HUES48 (cell line): ENCODE measurements around the gene MYO1C.

Experiments used
- H3K27ac ChIP-seq: one replicate; pipeline ENCODE4 v1.7.0; 2013; ENCODE audit warnings: low read depth, low read length, inconsistent platforms
- H3K27me3 ChIP-seq: 2 replicates; pipeline ENCODE4 v1.6.1; 2013; ENCODE audit warnings: mild to moderate bottlenecking, low read length; ENCODE audit not compliant: control insufficient read depth, insufficient read depth
- H3K36me3 ChIP-seq: 2 replicates; pipeline ENCODE4 v1.6.1; 2013; ENCODE audit warnings: low read length; ENCODE audit not compliant: control insufficient read depth, insufficient read depth
- H3K4me1 ChIP-seq: 2 replicates; pipeline ENCODE4 v1.6.1; 2013; ENCODE audit warnings: mild to moderate bottlenecking, low read length; ENCODE audit not compliant: control insufficient read depth, insufficient read depth
- H3K4me3 ChIP-seq: 2 replicates; pipeline ENCODE4 v1.5.1; 2013; ENCODE audit warnings: mild to moderate bottlenecking, low read depth, low read length
- H3K9ac ChIP-seq: 2 replicates; pipeline ENCODE4 v1.6.1; 2013; ENCODE audit warnings: mild to moderate bottlenecking, low read depth, low read length, moderate library complexity
- H3K9me3 ChIP-seq: 2 replicates; pipeline ENCODE4 v1.6.1; 2013; ENCODE audit warnings: low read length; ENCODE audit not compliant: control insufficient read depth, insufficient read depth

Gene MYO1C

GRCh38 chr17:1482680-1483079, 9.8 kb downstream of the MYO1C start:
- H3K9me3 ChIP-seq = no peaks in the 10 kb centered on the region
- H3K27ac ChIP-seq = no peak overlapping the region
- peaks cover 3% of the 10 kb centered on the region; the same call in 1 of the 2 replicates for H3K4me1 ChIP-seq
- H3K36me3 ChIP-seq = peaks cover 35% of the 10 kb centered on the region
- no peak overlapping the region for H3K9ac ChIP-seq
- no peak overlapping the region for H3K4me3 ChIP-seq
- no peaks in the 10 kb centered on the region for H3K27me3 ChIP-seq

- H3K27me3 ChIP-seq = no peaks in the 10 kb centered on the region
- H3K4me3 ChIP-seq = no peak overlapping the region
- no peak overlapping the region for H3K27ac ChIP-seq
- no peaks in the 10 kb centered on the region for H3K9me3 ChIP-seq
- H3K9ac ChIP-seq = no peak overlapping the region
- H3K4me1 ChIP-seq = peaks cover 3% of the 10 kb centered on the region; the same call in 1 of the 2 replicates
- H3K36me3 ChIP-seq = peaks cover 42% of the 10 kb centered on the region
Observed at GRCh38 chr17:1481736-1482135, 10.8 kb downstream of the MYO1C start.

- Histone ChIP-seq H3K36me3 (peaks cover 48% of the 10 kb centered on the region), H3K27me3 (no peaks in the 10 kb centered on the region)
Observed at GRCh38 chr17:1480747-1481465, 11.6 kb downstream of the MYO1C start.

GRCh38 chr17:1478418-1478817, 14.1 kb downstream of the MYO1C start:
- Histone ChIP-seq H3K27me3 (no peaks in the 10 kb centered on the region), H3K27ac (no peak overlapping the region), H3K9me3 (no peaks in the 10 kb centered on the region), H3K9ac (no peak overlapping the region), H3K4me3 (no peak overlapping the region), H3K36me3 (peaks cover 55% of the 10 kb centered on the region), H3K4me1 (no peaks in the 10 kb centered on the region)

More at GRCh38 chr17:1480747-1481465, 11.6 kb downstream of the MYO1C start:
- no peak overlapping the region for H3K4me3 ChIP-seq
- peaks cover 3% of the 10 kb centered on the region; the same call in 1 of the 2 replicates for H3K4me1 ChIP-seq
- H3K27ac ChIP-seq = no peak overlapping the region
- no peak overlapping the region for H3K9ac ChIP-seq
- H3K9me3 ChIP-seq = no peaks in the 10 kb centered on the region

- H3K36me3 ChIP-seq = peaks cover 42% of the 10 kb centered on the region
- no peaks in the 10 kb centered on the region for H3K27me3 ChIP-seq
- H3K9ac ChIP-seq = no peak overlapping the region
- no peak overlapping the region for H3K27ac ChIP-seq
- H3K9me3 ChIP-seq = no peaks in the 10 kb centered on the region
- no peaks in the 10 kb centered on the region; the same call in 1 of the 2 replicates for H3K4me1 ChIP-seq
- H3K4me3 ChIP-seq = no peak overlapping the region
Observed at GRCh38 chr17:1475321-1475854, 17.1 kb downstream of the MYO1C start.

GRCh38 chr17:1474402-1475189, 17.9 kb downstream of the MYO1C start:
- H3K27ac ChIP-seq = no peak overlapping the region
- peaks cover 41% of the 10 kb centered on the region for H3K36me3 ChIP-seq
- H3K9me3 ChIP-seq = no peaks in the 10 kb centered on the region
- no peak overlapping the region for H3K9ac ChIP-seq
- no peak overlapping the region for H3K4me3 ChIP-seq
- no peaks in the 10 kb centered on the region; the same call in 1 of the 2 replicates for H3K4me1 ChIP-seq
- H3K27me3 ChIP-seq = no peaks in the 10 kb centered on the region

GRCh38 chr17:1473841-1474240, 18.6 kb downstream of the MYO1C start:
- H3K4me3 ChIP-seq = no peak overlapping the region
- peaks cover 40% of the 10 kb centered on the region for H3K36me3 ChIP-seq
- no peaks in the 10 kb centered on the region for H3K9me3 ChIP-seq
- H3K9ac ChIP-seq = no peak overlapping the region
- no peaks in the 10 kb centered on the region; the same call in 1 of the 2 replicates for H3K4me1 ChIP-seq
- H3K27me3 ChIP-seq = no peaks in the 10 kb centered on the region
- H3K27ac ChIP-seq = no peak overlapping the region

- Histone ChIP-seq H3K9ac (no peak overlapping the region), H3K36me3 (peaks cover 39% of the 10 kb centered on the region), H3K4me1 (no peaks in the 10 kb centered on the region; the same call in 1 of the 2 replicates), H3K27me3 (no peaks in the 10 kb centered on the region), H3K4me3 (no peak overlapping the region), H3K27ac (no peak overlapping the region), H3K9me3 (no peaks in the 10 kb centered on the region)
Observed at GRCh38 chr17:1473170-1473569, 19.3 kb downstream of the MYO1C start.

- Histone ChIP-seq H3K4me1 (no peaks in the 10 kb centered on the region; the same call in 1 of the 2 replicates), H3K9ac (no peak overlapping the region), H3K27ac (no peak overlapping the region), H3K9me3 (no peaks in the 10 kb centered on the region), H3K4me3 (no peak overlapping the region), H3K36me3 (peaks cover 36% of the 10 kb centered on the region), H3K27me3 (no peaks in the 10 kb centered on the region)
Observed at GRCh38 chr17:1471911-1472821, 20.3 kb downstream of the MYO1C start.

GRCh38 chr17:1471490-1471889, 21.0 kb downstream of the MYO1C start:
- peaks cover 36% of the 10 kb centered on the region for H3K36me3 ChIP-seq

More at GRCh38 chr17:1471490-1471889, 21.0 kb downstream of the MYO1C start:
- no peak overlapping the region for H3K4me3 ChIP-seq
- no peaks in the 10 kb centered on the region for H3K27me3 ChIP-seq
- H3K9me3 ChIP-seq = no peaks in the 10 kb centered on the region
- H3K27ac ChIP-seq = no peak overlapping the region
- H3K4me1 ChIP-seq = no peaks in the 10 kb centered on the region; the same call in 1 of the 2 replicates
- no peak overlapping the region for H3K9ac ChIP-seq
